Duodenal mucosa (tissue), 2 donors: ENCODE data around the gene ZCCHC3.
A peak's percentile ranks its signal among the peaks of the same experiment; 100 is the strongest.

Experiments
- H3K27ac ChIP-seq: one replicate; pipeline ENCODE4 v1.7.0; 2013; ENCODE audit warnings: low read depth, low read length
- H3K27me3 ChIP-seq, 2 donors: one replicate each; pipeline ENCODE4 v1.7.0; 2013; ENCODE audit warnings: low read length in 2 of 2, control low read depth in 1 of 2; ENCODE audit not compliant: insufficient read depth in 2 of 2, control insufficient read depth in 1 of 2
- H3K36me3 ChIP-seq, 2 donors: one replicate each; pipeline ENCODE4 v1.7.0; 2013; ENCODE audit warnings: low read length in 2 of 2, control low read depth in 1 of 2; ENCODE audit not compliant: insufficient read depth in 2 of 2, control insufficient read depth in 1 of 2
- H3K4me1 ChIP-seq, 2 donors: one replicate each; pipeline ENCODE4 v1.7.0; 2013; ENCODE audit warnings: low read length in 2 of 2, control low read depth in 1 of 2; ENCODE audit not compliant: insufficient read depth in 2 of 2, control insufficient read depth in 1 of 2
- H3K4me3 ChIP-seq, 2 donors: one replicate each; pipeline ENCODE4 v1.7.0; 2013; ENCODE audit warnings: low read length in 2 of 2, low read depth in 1 of 2
- H3K9ac ChIP-seq, 2 donors: one replicate each; pipeline ENCODE4 v1.7.0; 2013; ENCODE audit warnings: low read length in 2 of 2, low read depth in 1 of 2
- H3K9me3 ChIP-seq, 2 donors: one replicate each; pipeline ENCODE4 v1.7.0; 2013; ENCODE audit warnings: low read length in 2 of 2, control low read depth in 1 of 2; ENCODE audit not compliant: control insufficient read depth in 1 of 2

Gene ZCCHC3

DNA sequence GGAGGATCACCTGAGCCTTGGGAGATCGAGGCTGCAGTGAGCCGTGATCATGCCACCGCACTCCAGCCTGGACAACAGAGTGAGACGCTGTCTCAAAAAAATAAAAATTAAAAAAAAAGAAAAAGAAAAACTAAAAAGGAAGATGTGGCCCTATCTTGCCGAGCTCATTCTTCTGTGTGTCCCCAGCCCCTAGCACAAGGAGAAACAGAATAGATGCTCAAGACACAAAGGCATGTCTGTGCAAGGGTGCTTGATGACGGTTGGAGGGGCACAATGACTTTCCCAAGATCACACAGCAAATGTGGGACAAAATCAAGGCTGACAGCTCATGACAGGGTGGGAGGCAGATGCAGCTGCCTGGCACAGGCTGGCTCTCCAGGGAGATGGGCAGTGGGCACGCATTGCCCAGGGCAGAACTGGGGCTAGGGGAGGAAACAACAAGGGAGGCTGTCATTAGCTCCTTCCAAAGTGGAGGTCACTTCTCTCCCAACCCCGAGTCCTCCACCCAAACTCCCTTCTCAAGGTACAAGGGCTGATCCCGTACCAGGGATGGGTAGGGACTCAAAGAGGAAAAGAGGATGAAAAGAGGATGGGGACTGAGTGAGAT is 48.8 kb downstream of the ZCCHC3 start:
- peak overlapping the region; percentile 36 for H3K27ac ChIP-seq
- H3K4me3 ChIP-seq, result peak overlapping the region; percentile 73 to 87
- peaks cover 0 to 6% of the 10 kb centered on the region in 2 donors for H3K4me1 ChIP-seq
- peaks cover 0 to 8% of the 10 kb centered on the region in 2 donors for H3K9me3 ChIP-seq
- H3K36me3 ChIP-seq, result no peaks in the 10 kb centered on the region
- H3K9ac ChIP-seq, result peak overlapping the region in 1 of 2 donors; percentile 43
- no peaks in the 10 kb centered on the region for H3K27me3 ChIP-seq

DNA sequence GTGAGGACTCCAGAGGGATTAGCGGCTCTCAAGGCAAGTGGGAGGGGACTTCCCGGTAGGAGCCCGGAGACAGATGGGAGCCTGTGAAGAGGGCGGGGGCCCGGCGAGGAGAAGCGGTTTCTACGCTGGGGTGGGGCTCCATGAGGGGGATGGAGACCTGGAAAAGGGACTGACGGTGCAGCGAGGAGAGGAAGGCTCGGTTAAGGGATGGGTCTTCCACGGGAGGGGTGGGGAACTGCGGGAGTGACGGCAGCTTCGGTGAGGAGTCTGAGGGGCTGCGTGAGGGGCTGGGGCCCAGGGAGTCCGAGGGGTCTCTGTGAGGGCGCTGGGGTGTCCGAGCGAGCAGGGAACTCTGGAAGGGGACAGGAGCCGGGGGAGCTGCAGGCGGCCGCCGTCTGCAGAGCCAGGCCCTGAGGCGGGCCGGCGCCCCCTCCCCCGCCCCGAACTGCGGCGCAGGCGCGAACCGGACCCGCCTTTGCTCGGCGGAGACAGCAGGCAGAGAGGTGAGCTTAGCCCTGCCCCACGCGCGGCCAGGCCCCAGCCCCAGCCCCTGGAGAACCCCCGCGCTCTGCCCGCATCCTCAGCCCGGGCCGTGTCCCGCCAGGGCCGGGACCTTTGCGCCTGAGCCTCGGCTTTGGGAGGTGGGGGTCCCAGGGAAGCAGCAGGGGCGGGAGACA is 49.4 kb downstream of the ZCCHC3 start, which contains the start of gene NRSN2:
Gene NRSN2 (plus strand): TSS at position 472 of the 677 bp plus-strand sequence. CDS start 2,533 bp downstream, outside the sequence.
- Histone ChIP-seq H3K9ac (peak within 1 kb of the TSS; percentile 51 to 72), H3K36me3 (no peaks in the 10 kb centered on the region), H3K4me1 (peaks cover 0 to 6% of the 10 kb centered on the region in 2 donors), H3K4me3 (peak within 1 kb of the TSS; percentile 73 to 87), H3K27ac (peak within 1 kb of the TSS; percentile 83), H3K27me3 (no peaks in the 10 kb centered on the region), H3K9me3 (peaks cover 0 to 5% of the 10 kb centered on the region in 2 donors)

DNA sequence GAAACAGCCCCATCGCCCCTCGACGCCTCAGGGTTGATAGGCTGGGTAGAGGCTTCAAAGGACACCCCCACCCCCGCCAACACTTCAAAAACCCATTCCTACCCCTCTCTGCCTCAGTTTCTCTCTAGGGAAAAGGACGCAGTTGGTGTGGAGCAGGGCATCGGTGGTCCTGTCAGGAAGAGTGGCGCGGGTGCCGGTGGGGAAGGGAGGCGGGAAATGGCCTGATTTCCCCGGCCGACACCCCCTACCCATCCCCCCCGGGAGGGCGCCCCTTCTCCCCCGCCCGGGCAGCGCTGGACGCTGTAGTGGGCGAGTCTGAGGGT is 49.9 kb downstream of the ZCCHC3 start:
- no peaks in the 10 kb centered on the region for H3K27me3 ChIP-seq
- peaks cover 0 to under 1% of the 10 kb centered on the region in 2 donors for H3K9me3 ChIP-seq
- H3K27ac ChIP-seq, result peak overlapping the region; percentile 81
- peak overlapping the region; percentile 73 to 87 for H3K4me3 ChIP-seq
- peaks cover 0 to 6% of the 10 kb centered on the region in 2 donors for H3K4me1 ChIP-seq
- no peaks in the 10 kb centered on the region for H3K36me3 ChIP-seq
- H3K9ac ChIP-seq, result peak overlapping the region; percentile 51 to 72

DNA sequence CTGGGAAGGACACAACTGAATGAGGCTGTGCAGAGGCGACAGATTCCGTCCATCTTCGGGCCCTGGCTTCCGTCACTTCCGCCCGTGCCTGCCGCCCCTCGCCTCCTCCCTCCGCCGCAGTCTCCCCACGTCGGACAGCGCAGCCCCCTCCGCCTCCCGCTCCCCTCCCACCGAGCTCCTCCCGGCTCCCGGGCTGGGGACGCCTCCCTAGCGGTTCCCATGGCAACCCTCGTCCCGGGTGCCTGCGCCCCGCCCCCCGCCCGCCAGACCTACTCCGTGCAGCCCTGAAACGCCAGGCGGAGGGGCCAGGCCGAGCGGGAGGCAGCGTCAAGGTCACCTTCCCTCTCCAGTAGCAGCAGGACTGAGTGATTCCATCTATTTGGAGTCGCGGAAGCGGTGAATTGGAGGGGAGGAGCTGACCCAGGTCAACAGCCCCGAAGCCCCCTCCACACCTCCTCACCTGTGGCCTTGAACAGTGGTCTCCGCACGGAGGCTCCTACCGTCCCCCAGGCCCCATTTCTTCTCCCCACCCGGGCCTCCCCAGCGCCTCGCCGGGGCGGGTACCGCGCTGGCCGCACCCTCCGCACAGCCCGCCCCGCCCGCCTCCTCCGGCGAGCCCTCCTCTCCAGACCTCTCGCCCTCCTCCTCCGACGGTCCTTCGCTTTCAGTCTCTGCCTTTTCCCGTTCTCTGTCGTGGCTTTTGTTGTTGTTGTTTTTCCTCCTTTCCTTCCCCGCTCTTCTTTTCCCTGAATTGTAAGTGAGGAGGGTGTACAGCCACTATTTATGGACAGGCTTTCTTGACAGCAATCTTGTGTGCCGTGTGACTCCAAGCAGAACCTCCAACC is 50.5 kb downstream of the ZCCHC3 start:
- Histone ChIP-seq H3K9ac (peak overlapping the region; percentile 51 to 72), H3K36me3 (no peaks in the 10 kb centered on the region), H3K9me3 (no peaks in the 10 kb centered on the region), H3K4me3 (peak overlapping the region; percentile 73 to 87), H3K27me3 (no peaks in the 10 kb centered on the region), H3K4me1 (peaks cover 0 to 6% of the 10 kb centered on the region in 2 donors), H3K27ac (peak overlapping the region; percentile 83)

DNA sequence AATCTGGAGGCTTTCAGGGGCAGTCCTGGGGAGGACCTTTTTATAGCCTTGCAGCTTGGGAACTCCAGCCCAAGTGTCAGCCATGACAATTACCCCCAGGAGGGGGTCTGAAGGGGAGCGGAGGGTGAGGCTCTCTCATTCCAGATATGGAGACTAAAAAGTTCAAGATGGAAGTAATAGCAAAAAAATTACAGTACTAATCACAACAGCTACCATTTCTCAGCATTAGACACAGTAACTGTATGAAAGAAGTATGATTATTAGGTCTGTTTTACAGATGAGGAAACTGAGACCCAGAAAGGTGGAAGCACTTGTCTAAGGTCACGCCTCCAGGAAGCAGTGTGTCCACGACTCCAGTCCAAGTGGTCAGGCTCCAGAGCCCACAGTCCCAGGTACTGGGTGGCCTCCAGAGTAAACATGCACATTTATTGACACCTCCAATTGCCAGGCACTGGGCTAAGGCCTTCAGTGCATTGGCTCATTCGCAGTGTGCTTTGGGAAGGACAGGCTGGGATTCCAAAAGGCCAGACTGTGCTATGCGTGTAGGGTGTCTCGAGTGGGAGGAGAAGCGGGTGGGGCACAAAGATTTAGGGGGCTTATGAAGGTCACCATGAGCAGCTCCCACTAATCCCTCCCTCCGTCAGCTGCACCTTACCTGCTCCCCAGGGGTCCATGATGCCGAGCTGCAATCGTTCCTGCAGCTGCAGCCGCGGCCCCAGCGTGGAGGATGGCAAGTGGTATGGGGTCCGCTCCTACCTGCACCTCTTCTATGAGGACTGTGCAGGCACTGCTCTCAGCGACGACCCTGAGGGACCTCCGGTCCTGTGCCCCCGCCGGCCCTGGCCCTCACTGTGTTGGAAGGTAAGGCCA is 51.8 kb downstream of the ZCCHC3 start:
- H3K4me1 ChIP-seq, result peaks cover 0 to 6% of the 10 kb centered on the region in 2 donors

More for the DNA sequence above, 51.8 kb downstream of the ZCCHC3 start:
- Histone ChIP-seq H3K36me3 (no peaks in the 10 kb centered on the region), H3K4me3 (no peak overlapping the region), H3K9me3 (no peaks in the 10 kb centered on the region), H3K27ac (no peak overlapping the region), H3K27me3 (no peaks in the 10 kb centered on the region), H3K9ac (no peak overlapping the region)
